ENCODE data around the gene CERS6. TPM values are rescaled to one million over a fixed set of nuclear protein-coding genes. Genes with fewer than 3 reads are reported as not detected.

The CERS6 gene
- total and polyA plus RNA-seq, 4 donors: 4.2 to 20.4 (median 10.1) TPM

DNA sequence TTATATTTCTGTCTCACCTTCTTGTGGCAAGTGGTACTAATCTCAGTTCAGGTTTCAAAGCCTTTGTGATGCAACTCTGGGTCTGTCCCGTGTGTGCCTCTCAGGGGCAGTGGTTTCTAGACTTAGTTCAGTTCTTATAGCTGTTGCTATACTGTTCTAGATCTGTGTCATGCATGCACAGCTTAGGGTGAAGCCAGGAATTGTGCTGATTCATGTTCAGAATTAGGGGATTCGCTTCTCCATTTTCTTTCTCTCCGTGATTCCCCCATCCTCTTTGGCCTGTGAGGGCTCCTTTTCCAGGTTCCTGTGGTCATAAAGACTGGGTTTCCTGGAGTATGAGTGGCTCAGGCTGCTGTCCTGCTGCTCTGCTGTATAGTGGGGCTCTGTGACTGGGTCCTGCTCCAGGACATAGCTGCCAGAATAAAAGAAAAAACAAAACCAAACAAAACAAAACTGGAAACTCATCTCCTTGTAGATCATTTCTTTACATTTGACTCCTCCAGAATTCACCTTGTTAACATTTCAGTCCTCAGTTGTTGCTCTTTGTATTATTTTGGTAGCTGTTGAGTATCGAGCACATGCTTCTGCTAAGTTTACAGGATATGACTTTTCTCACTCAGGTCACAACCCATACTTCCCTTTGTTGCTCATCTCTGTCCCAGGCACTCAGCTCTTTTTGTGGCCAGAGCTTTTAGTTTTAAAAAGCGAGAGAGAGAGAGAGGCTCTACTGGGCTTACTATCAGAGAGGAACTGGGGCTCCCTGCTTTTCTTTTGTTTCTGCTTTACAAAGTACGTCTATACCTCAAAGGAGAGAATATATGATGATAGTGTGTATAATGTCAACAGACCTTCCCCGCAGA lies 34.2 kb downstream of the CERS6 start:
- Histone ChIP-seq H3K4me3 (ENCODE audit: low read depth in 1 of 3, low read length in 3 of 3) (no peak overlapping the region), H3K9ac (ENCODE audit: low read depth in 1 of 2, low read length in 2 of 2) (no peak overlapping the region), H3K27me3 (ENCODE audit: control insufficient read depth in 4 of 4, insufficient read depth in 4 of 4, low read length in 3 of 4) (no peaks in the 10 kb centered on the region), H3K9me3 (ENCODE audit: control insufficient read depth in 4 of 4, low read length in 3 of 4) (no peaks in the 10 kb centered on the region), H3K27ac (ENCODE audit: low read depth in 1 of 2, low read length in 2 of 2) (peak overlapping the region in 1 of 2 donors; percentile 38), H3K36me3 (ENCODE audit: control insufficient read depth in 4 of 4, insufficient read depth in 3 of 4, low read depth in 1 of 4, low read length in 3 of 4) (no peaks in the 10 kb centered on the region), H3K4me1 (ENCODE audit: control insufficient read depth in 4 of 4, insufficient read depth in 4 of 4, low read length in 3 of 4) (peaks cover 0 to 9% (median 1%) of the 10 kb centered on the region in 4 donors)
- TF ChIP-seq, protein P1, sequence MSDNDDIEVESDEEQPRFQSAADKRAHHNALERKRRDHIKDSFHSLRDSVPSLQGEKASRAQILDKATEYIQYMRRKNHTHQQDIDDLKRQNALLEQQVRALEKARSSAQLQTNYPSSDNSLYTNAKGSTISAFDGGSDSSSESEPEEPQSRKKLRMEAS (IDR thresholded peaks at IDR 0.05): peak; percentile 12
- TF ChIP-seq, protein P2, sequence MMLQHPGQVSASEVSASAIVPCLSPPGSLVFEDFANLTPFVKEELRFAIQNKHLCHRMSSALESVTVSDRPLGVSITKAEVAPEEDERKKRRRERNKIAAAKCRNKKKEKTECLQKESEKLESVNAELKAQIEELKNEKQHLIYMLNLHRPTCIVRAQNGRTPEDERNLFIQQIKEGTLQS (IDR thresholded peaks at IDR 0.05): no peak
- peak; percentile 36 for TF ChIP-seq NR2F2 (IDR thresholded peaks at IDR 0.05)
- TF ChIP-seq, protein P3, sequence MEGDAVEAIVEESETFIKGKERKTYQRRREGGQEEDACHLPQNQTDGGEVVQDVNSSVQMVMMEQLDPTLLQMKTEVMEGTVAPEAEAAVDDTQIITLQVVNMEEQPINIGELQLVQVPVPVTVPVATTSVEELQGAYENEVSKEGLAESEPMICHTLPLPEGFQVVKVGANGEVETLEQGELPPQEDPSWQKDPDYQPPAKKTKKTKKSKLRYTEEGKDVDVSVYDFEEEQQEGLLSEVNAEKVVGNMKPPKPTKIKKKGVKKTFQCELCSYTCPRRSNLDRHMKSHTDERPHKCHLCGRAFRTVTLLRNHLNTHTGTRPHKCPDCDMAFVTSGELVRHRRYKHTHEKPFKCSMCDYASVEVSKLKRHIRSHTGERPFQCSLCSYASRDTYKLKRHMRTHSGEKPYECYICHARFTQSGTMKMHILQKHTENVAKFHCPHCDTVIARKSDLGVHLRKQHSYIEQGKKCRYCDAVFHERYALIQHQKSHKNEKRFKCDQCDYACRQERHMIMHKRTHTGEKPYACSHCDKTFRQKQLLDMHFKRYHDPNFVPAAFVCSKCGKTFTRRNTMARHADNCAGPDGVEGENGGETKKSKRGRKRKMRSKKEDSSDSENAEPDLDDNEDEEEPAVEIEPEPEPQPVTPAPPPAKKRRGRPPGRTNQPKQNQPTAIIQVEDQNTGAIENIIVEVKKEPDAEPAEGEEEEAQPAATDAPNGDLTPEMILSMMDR (IDR thresholded peaks at IDR 0.05; ENCODE audit: low read depth, low read length, missing input control): no peak
- TF ChIP-seq, protein P4, sequence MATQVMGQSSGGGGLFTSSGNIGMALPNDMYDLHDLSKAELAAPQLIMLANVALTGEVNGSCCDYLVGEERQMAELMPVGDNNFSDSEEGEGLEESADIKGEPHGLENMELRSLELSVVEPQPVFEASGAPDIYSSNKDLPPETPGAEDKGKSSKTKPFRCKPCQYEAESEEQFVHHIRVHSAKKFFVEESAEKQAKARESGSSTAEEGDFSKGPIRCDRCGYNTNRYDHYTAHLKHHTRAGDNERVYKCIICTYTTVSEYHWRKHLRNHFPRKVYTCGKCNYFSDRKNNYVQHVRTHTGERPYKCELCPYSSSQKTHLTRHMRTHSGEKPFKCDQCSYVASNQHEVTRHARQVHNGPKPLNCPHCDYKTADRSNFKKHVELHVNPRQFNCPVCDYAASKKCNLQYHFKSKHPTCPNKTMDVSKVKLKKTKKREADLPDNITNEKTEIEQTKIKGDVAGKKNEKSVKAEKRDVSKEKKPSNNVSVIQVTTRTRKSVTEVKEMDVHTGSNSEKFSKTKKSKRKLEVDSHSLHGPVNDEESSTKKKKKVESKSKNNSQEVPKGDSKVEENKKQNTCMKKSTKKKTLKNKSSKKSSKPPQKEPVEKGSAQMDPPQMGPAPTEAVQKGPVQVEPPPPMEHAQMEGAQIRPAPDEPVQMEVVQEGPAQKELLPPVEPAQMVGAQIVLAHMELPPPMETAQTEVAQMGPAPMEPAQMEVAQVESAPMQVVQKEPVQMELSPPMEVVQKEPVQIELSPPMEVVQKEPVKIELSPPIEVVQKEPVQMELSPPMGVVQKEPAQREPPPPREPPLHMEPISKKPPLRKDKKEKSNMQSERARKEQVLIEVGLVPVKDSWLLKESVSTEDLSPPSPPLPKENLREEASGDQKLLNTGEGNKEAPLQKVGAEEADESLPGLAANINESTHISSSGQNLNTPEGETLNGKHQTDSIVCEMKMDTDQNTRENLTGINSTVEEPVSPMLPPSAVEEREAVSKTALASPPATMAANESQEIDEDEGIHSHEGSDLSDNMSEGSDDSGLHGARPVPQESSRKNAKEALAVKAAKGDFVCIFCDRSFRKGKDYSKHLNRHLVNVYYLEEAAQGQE (IDR thresholded peaks at IDR 0.05): no peak
- 54% methylated on average over 7 of the region's 7 CpGs for WGBS
- no peak for DNase-seq (ENCODE audit: low spot score)

DNA sequence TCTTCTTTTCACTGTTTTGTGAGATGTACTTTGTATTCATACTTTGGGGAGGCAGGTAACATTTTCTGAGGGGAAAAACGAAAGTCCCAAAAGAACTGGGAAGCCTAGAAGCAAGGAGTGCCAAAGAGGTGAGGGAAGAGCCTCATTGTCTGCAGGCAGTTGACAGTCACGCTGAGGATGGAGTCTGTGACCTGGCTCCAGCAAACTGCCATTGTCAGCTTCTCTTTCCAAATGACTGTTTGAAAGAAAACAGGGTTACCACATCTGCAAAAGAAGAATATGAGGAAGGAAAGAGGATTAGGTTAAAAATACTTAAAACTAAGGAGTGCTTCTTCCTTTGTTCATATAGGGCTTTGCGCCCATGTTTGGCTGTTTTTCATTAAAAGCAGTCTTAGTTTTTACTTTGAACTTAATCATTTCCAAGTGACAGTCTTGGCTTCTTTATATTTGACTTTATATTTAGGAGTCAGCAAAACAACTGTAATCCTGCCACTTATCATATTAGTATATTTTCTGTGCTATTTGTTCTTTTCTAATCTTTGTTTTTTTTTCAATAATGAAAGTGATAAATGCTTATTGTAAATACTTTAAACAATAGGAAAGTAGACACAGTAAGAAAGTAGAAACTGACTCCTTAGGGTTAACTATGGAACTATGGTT lies 35.0 kb downstream of the CERS6 start:
- H3K4me3 ChIP-seq (ENCODE audit: low read depth in 1 of 3, low read length in 3 of 3): no peak overlapping the region
- no peak for DNase-seq (ENCODE audit: low spot score)
- peaks cover 0 to 9% (median 1%) of the 10 kb centered on the region in 4 donors for H3K4me1 ChIP-seq (ENCODE audit: control insufficient read depth in 4 of 4, insufficient read depth in 4 of 4, low read length in 3 of 4)
- 51% methylated on average over 3 of the region's 3 CpGs for WGBS
- H3K27ac ChIP-seq (ENCODE audit: low read depth in 1 of 2, low read length in 2 of 2): no peak overlapping the region
- H3K9me3 ChIP-seq (ENCODE audit: control insufficient read depth in 4 of 4, low read length in 3 of 4): no peaks in the 10 kb centered on the region
- H3K27me3 ChIP-seq (ENCODE audit: control insufficient read depth in 4 of 4, insufficient read depth in 4 of 4, low read length in 3 of 4): no peaks in the 10 kb centered on the region
- H3K9ac ChIP-seq (ENCODE audit: low read depth in 1 of 2, low read length in 2 of 2): no peak overlapping the region
- H3K36me3 ChIP-seq (ENCODE audit: control insufficient read depth in 4 of 4, insufficient read depth in 3 of 4, low read depth in 1 of 4, low read length in 3 of 4): no peaks in the 10 kb centered on the region
- TF ChIP-seq YY1 (IDR thresholded peaks at IDR 0.05) (no peak), EGR1 (IDR thresholded peaks at IDR 0.05; ENCODE audit: low read depth in 2 of 2) (no peak), FOXA2 (IDR thresholded peaks at IDR 0.05) (no peak), HNF4A (conservative IDR thresholded peaks at IDR 0.05) (no peak), FOXA1 (IDR thresholded peaks at IDR 0.05) (no peak), RAD21 (IDR thresholded peaks at IDR 0.05) (no peak), JUND (IDR thresholded peaks at IDR 0.05) (no peak), HNF4G (IDR thresholded peaks at IDR 0.05) (no peak), SP1 (IDR thresholded peaks at IDR 0.05) (no peak), RXRA (IDR thresholded peaks at IDR 0.05) (no peak), NR2F2 (IDR thresholded peaks at IDR 0.05) (no peak), TAF1 (conservative IDR thresholded peaks at IDR 0.05) (no peak), GABPA (IDR thresholded peaks at IDR 0.05 in 1 of 2, conservative IDR thresholded peaks at IDR 0.05 in 1 of 2) (no peak)
- TF ChIP-seq, protein P1 (IDR thresholded peaks at IDR 0.05): no peak
- TF ChIP-seq, protein P3 (IDR thresholded peaks at IDR 0.05; ENCODE audit: low read depth, low read length, missing input control): no peak
- TF ChIP-seq, protein P2 (IDR thresholded peaks at IDR 0.05): no peak
- TF ChIP-seq, protein P4 (IDR thresholded peaks at IDR 0.05): no peak

Data from liver (tissue), 9 donors.